Uterus (tissue), 4 donors: ENCODE results near the gene MYL10. TPM values are rescaled to one million over a fixed set of nuclear protein-coding genes. Genes with fewer than 3 reads are reported as not detected.

Experiments
- DNase-seq, 2 donors: peaks; one replicate each; pipeline ENCODE4 v3.0.0-alpha.2; 2019 to 2020
- H3K27ac ChIP-seq, 2 donors: fragments of 200-600 bp; sonication (generic); 1 replicate in 1 of 2; 2 replicates in 1 of 2; pipeline ENCODE4 v1.5.1; 2016 to 2018
- H3K27me3 ChIP-seq, 2 donors: fragments of 200-600 bp; sonication (generic); one replicate each; pipeline ENCODE4 v1.5.1; 2018 to 2019; ENCODE audit warnings: control low read depth in 1 of 2
- H3K36me3 ChIP-seq, 2 donors: fragments of 200-600 bp; sonication (generic); one replicate each; pipeline ENCODE4 v1.5.1; 2019; ENCODE audit warnings: control low read depth in 1 of 2
- H3K4me1 ChIP-seq, 2 donors: fragments of 200-600 bp; sonication (generic); one replicate each; pipeline ENCODE4 v1.5.1; 2018 to 2019; ENCODE audit warnings: control low read depth in 1 of 2
- H3K4me3 ChIP-seq, 2 donors: fragments of 200-600 bp; sonication (generic); 1 replicate in 1 of 2; 2 replicates in 1 of 2; pipeline ENCODE4 v1.5.1; 2018 to 2019; ENCODE audit warnings: mild to moderate bottlenecking in 1 of 2
- H3K9me3 ChIP-seq, 2 donors: fragments of 200-600 bp; sonication (generic); one replicate each; pipeline ENCODE4 v1.5.1; 2019; ENCODE audit warnings: control low read depth in 1 of 2
- POLR2A ChIP-seq, 2 donors: fragments of 450-650 bp; IDR thresholded peaks; one replicate each; pipeline ENCODE4 v1.6.1; 2016; ENCODE audit warnings: antibody characterized with exemption in 2 of 2, mild to moderate bottlenecking in 1 of 2, moderate library complexity in 1 of 2
- intact Hi-C: fragments of 100-400 bp; cut with DNase I; formaldehyde crosslinking; loops from one replicate; pipeline ENCODE4 v1.15.1; 2023; ENCODE audit warnings: low total_unique reads
- total RNA-seq, 4 donors: library from RNA; depleted of rRNA in 3 of 4; stranded (reverse); fragments of >200 nt in 3 of 4; gene quantifications; one replicate each; pipeline versions ENCODE4 v1.1.0 to v1.2.4, GENCODE V29; 2014 to 2023
- TF ChIP-seq, protein P1 (sequence below), 4 experiments: fragments of 200-600 bp in 2 of 4; fragments of 450-650 bp in 2 of 4; sonication (generic) in 2 of 4; IDR thresholded peaks; one replicate each; pipeline ENCODE4 v1.5.1; 2016 to 2019; ENCODE audit warnings: antibody characterized with exemption in 4 of 4, mild to moderate bottlenecking in 2 of 4, moderate library complexity in 1 of 4
- donor health status: DM: yes; HTN: yes; CAD: no.

The MYL10 gene
- total RNA-seq, 4 donors from 2014 or later: not detected

DNA sequence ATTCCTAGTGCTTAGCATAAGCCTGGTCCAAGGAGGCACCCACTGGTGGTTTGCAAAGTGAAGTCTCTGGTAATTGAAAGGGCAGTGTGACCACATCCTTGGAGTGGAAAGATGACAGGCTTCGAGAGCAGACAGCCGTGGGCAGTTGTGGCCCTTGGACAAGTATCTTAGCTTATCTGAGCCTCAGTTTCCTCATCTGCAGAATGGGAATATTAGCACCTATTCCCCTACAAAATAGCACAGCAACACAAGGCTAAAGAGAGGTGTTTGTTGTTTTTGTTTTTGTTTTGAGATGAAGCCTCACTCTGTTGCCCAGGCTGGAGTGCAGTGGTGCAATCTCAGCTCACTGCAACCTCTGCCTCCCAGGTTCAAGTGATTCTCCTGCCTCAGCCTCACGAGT, 29.3 kb downstream of the MYL10 start:
- Histone ChIP-seq H3K9me3 (no peaks in the 10 kb centered on the region), H3K4me3 (no peak overlapping the region), H3K4me1 (no peaks in the 10 kb centered on the region), H3K27ac (no peak overlapping the region), H3K27me3 (no peaks in the 10 kb centered on the region), H3K36me3 (no peaks in the 10 kb centered on the region)
- no peak for TF ChIP-seq POLR2A (IDR thresholded peaks at IDR 0.05)
- TF ChIP-seq, protein P1, sequence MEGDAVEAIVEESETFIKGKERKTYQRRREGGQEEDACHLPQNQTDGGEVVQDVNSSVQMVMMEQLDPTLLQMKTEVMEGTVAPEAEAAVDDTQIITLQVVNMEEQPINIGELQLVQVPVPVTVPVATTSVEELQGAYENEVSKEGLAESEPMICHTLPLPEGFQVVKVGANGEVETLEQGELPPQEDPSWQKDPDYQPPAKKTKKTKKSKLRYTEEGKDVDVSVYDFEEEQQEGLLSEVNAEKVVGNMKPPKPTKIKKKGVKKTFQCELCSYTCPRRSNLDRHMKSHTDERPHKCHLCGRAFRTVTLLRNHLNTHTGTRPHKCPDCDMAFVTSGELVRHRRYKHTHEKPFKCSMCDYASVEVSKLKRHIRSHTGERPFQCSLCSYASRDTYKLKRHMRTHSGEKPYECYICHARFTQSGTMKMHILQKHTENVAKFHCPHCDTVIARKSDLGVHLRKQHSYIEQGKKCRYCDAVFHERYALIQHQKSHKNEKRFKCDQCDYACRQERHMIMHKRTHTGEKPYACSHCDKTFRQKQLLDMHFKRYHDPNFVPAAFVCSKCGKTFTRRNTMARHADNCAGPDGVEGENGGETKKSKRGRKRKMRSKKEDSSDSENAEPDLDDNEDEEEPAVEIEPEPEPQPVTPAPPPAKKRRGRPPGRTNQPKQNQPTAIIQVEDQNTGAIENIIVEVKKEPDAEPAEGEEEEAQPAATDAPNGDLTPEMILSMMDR (IDR thresholded peaks at IDR 0.05): no peak
- intact Hi-C loops: no loop called here
- no peak for DNase-seq

DNA sequence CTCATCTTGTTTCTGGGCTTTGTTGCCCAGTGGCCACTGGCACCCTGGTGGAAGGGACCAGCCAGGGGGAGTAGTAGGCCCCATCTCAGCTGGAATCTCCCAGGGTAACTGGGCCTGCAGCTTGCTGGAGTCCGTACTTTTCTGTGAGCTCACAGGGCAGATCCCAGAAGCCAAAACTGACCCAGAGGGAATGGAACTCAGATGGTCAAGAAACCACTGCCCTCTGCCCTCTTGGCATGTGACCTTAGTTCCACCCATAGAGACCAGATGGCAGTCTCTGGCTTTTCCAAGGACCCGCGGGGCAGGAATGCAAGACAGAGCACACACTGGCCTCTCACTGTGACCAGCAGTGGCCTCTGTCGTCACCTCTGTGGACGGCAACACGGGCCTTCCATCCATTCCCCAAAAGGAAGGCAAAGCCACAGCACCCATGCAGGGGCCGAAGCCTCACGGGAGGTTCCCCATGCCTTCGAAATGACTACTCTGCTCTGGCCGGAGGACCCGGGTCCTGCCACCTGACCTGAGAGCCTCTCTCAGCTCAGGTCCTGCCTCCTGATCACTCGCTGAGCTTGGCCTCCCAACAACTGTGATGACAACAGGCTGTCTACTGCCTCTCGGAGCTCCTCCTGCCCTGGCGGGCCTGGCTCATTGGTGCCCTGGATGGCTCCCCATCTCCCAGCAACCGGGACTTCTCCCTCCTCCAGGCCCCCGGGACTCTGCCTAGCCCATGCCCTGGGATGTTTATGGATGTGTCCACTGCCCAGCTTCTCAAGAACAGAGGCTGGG, 29.9 kb downstream of the MYL10 start:
- intact Hi-C loops: no loop called here
- Histone ChIP-seq H3K4me3 (no peak overlapping the region), H3K9me3 (no peaks in the 10 kb centered on the region), H3K4me1 (no peaks in the 10 kb centered on the region), H3K36me3 (no peaks in the 10 kb centered on the region), H3K27ac (peak overlapping the region in 1 of 2 donors; percentile 20), H3K27me3 (no peaks in the 10 kb centered on the region)
- DNase-seq: peak in 1 of 2 donors; percentile 20
- TF ChIP-seq, protein P1 (IDR thresholded peaks at IDR 0.05): no peak
- no peak for TF ChIP-seq POLR2A (IDR thresholded peaks at IDR 0.05)

DNA sequence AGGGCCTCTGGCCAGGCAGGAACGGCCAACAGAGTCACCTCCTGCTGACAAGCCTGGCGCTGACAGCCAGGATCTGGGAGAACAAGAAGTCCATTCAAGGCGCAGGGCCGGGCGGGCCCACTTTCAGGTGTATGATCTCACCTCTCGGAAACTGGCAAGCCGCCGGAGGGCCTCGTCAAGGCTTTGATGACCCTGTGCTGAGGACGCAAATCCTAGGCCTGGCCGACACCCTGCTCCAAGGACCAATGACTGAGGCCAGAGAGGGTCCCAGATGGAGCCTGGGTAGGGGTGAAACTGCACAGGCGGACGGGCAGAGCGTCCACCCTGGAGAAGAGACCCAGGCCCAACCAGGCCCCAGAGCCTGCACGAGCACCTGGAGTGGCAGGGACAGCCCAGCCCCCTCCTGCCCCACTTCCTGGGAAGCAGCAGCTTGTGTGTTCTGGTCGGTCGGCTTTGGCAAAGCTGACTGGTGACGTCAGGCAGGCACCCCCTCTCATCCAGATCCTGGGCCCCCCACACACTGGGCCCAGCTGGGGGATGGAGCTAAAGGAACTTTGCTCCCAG, 30.6 kb downstream of the MYL10 start:
- H3K9me3 ChIP-seq: no peaks in the 10 kb centered on the region
- intact Hi-C loops: no loop called here
- H3K27ac ChIP-seq: peak overlapping the region in 1 of 2 donors; percentile 20
- H3K36me3 ChIP-seq: no peaks in the 10 kb centered on the region
- DNase-seq: no peak
- no peaks in the 10 kb centered on the region for H3K4me1 ChIP-seq
- TF ChIP-seq POLR2A (IDR thresholded peaks at IDR 0.05): no peak
- TF ChIP-seq, protein P1 (IDR thresholded peaks at IDR 0.05): no peak
- no peaks in the 10 kb centered on the region for H3K27me3 ChIP-seq
- no peak overlapping the region for H3K4me3 ChIP-seq

DNA sequence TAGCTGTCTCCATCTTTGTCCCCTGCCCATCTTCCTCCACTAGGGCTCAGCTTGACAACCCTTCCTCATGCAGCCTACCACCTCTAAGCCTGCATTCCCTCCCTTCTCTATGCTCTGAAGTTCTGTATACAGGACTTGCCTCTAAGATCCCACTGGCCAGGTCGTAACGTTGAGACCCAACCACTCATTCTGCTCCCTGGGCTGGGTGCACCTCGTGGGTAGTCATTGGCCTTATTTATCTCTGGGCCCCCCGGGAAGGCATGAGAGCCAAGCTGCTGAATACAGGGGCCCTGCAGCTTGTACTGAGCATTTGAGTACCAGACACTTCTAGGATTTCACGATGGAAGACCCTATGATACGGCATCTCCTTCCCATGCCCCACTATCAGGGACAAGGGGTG, 31.2 kb downstream of the MYL10 start:
- Histone ChIP-seq H3K4me1 (no peaks in the 10 kb centered on the region), H3K36me3 (no peaks in the 10 kb centered on the region), H3K4me3 (no peak overlapping the region), H3K27me3 (no peaks in the 10 kb centered on the region), H3K27ac (no peak overlapping the region), H3K9me3 (no peaks in the 10 kb centered on the region)
- intact Hi-C loops: no loop called here
- no peak for DNase-seq
- TF ChIP-seq POLR2A (IDR thresholded peaks at IDR 0.05): no peak
- TF ChIP-seq, protein P1 (IDR thresholded peaks at IDR 0.05): no peak

DNA sequence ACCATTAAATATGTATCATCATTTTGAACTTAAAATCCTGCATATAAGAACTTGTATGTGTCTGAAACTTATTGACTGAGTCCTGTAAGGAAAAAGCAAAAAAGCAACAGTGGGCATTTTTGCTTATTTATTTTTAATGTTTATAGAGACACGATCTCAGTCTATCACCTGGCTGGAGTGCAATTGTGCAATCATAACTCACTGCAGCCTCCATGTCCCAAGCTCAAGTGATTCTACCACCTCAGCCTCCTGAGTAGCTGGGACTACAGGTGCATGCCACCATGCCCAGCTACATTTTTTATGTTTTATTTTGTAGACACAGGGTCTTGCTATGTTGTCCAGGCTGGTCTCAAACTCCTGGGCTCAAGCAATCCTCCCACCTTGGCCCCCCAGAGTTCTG, 32.2 kb downstream of the MYL10 start:
- H3K27me3 ChIP-seq: no peaks in the 10 kb centered on the region
- H3K36me3 ChIP-seq: no peaks in the 10 kb centered on the region
- H3K4me1 ChIP-seq: no peaks in the 10 kb centered on the region
- intact Hi-C loops: no loop called here
- no peak overlapping the region for H3K27ac ChIP-seq
- no peaks in the 10 kb centered on the region for H3K9me3 ChIP-seq
- no peak overlapping the region for H3K4me3 ChIP-seq
- no peak for DNase-seq
- TF ChIP-seq, protein P1 (IDR thresholded peaks at IDR 0.05): no peak
- TF ChIP-seq POLR2A (IDR thresholded peaks at IDR 0.05): no peak
